LNCAP (cell line): ENCODE data around the gene KRTCAP3.

Experiments
- TF ChIP-seq, protein P1 (sequence below): fragments of 450-650 bp; IDR thresholded peaks from 2 replicates; pipeline ENCODE4 v1.5.1; 2017; ENCODE audit warnings: mild to moderate bottlenecking

KRTCAP3 gene

GRCh38 chr2:27428213-27428977 is 13.8 kb upstream of the KRTCAP3 start, which contains the start of gene NRBP1:
Gene NRBP1, plus strand, starts transcription at chr2:27428631. Its CDS starts 4,643 bp downstream, at chr2:27433274.
- TF ChIP-seq, protein P1, sequence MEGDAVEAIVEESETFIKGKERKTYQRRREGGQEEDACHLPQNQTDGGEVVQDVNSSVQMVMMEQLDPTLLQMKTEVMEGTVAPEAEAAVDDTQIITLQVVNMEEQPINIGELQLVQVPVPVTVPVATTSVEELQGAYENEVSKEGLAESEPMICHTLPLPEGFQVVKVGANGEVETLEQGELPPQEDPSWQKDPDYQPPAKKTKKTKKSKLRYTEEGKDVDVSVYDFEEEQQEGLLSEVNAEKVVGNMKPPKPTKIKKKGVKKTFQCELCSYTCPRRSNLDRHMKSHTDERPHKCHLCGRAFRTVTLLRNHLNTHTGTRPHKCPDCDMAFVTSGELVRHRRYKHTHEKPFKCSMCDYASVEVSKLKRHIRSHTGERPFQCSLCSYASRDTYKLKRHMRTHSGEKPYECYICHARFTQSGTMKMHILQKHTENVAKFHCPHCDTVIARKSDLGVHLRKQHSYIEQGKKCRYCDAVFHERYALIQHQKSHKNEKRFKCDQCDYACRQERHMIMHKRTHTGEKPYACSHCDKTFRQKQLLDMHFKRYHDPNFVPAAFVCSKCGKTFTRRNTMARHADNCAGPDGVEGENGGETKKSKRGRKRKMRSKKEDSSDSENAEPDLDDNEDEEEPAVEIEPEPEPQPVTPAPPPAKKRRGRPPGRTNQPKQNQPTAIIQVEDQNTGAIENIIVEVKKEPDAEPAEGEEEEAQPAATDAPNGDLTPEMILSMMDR = no peak

GRCh38 chr2:27428978-27429541 is 13.1 kb upstream of the KRTCAP3 start:
- TF ChIP-seq, protein P1 = no peak

DNA sequence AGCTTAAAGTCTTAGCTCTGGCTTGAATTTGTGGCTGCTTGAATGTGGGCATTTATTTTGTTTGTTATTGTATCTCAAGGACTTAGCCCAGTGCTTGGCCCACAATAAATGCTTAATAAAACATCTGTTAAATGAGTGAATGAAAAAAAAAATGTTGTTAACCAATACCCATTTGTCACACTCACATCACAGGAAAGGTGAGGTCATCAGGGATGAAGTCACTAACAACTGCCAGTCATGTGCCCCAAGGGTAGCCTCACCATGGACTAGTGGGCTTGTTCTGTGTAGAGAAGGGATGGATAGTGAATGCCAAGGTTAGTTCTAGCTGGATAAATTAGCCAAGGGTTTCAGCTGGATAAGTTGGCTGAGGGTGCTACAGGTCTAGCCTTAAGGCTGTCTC is 10.8 kb upstream of the KRTCAP3 start:
- TF ChIP-seq, protein P1 = no peak

DNA sequence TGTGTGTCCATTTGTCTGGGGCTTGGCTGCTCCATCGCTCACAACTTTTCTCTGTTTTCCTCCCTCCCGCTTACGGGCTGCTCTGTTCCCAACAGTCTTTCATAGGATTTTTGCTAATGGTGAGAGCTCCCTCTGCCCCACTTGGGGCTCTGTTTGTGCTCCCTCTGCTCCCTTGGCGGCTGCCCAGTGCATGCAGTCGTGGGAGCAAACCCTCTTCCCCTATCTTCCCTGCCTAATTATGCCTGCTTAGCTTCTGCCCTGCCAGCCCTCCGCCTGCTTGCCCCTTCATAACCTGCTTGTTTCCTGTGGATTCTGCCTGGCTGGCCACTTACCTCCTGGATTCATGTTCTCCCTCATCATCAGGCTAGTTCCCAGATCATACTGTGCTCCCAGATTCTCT is 6.6 kb upstream of the KRTCAP3 start:
- TF ChIP-seq, protein P1 = no peak

DNA sequence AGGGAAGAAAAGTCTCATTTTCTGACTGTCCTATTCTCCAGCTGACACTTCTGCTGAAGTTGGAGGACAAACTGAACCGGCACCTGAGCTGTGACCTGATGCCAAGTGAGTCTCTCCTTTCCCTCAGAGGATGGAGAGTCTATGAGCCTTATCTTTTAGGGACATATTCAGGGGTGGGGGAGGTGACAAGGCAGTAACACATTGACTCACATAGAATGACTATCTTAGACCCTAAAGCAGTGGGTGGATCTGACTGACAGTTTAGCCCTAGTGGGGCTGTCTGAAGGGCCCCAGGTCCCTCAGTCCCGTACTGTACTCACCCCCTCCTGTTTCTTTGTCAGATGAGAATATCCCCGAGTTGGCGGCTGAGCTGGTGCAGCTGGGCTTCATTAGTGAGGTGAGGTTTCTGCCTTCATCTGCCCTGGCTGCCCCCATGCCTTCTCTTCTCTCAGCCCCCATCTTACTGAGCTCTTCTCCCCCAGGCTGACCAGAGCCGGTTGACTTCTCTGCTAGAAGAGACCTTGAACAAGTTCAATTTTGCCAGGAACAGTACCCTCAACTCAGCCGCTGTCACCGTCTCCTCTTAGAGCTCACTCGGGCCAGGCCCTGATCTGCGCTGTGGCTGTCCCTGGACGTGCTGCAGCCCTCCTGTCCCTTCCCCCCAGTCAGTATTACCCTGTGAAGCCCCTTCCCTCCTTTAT is 805 bp upstream of the KRTCAP3 start:
- TF ChIP-seq, protein P1 = no peak

DNA sequence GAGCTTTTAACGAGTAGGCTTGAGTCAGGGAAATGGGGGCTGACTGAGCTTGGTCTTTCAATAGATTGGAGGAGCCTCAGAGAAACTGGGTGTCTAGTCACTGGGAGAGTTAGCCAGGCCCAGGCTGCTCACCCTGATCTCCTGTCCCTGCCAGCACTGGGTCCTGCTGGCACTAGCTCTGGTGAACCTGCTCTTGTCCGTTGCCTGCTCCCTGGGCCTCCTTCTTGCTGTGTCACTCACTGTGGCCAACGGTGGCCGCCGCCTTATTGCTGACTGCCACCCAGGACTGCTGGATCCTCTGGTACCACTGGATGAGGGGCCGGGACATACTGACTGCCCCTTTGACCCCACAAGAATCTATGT is 720 bp downstream of the KRTCAP3 start:
- TF ChIP-seq, protein P1 = no peak

- TF ChIP-seq, protein P1 = no peak
These were observed 3.0 kb downstream of the KRTCAP3 start for GRCh38 chr2:27445155-27445554.
